Keratinocyte (primary cell): ENCODE results near the gene SLC27A2. TPM values are rescaled to one million over a fixed set of nuclear protein-coding genes. Genes with fewer than 3 reads are reported as not detected.

Experiments used
- DNase-seq: peaks from one replicate; pipeline ENCODE4 v3.0.0-alpha.2; 2011; ENCODE audit warnings: low read depth, missing footprints, low spot score
- FAIRE-seq: peaks from 2 replicates; lab custom pipeline; 2011; peaks lifted over from hg19 to GRCh38; lab: Jason Lieb, UNC
- H2AFZ ChIP-seq: 2 replicates; pipeline ENCODE4 v1.6.0; 2012; ENCODE audit warnings: low read length, control low read depth, inconsistent platforms; ENCODE audit not compliant: control insufficient read depth
- H3K27ac ChIP-seq: 2 replicates; pipeline ENCODE4 v1.5.1; 2011; ENCODE audit warnings: low read length; ENCODE audit not compliant: control insufficient read depth, insufficient read depth
- H3K27me3 ChIP-seq: 3 replicates; pipeline ENCODE4 v1.6.0; 2011; ENCODE audit warnings: low read length; ENCODE audit not compliant: control insufficient read depth, insufficient read depth; ENCODE audit errors: extremely low read depth
- H3K36me3 ChIP-seq, 2 experiments: 2 replicates in 1 of 2; 3 replicates in 1 of 2; pipeline ENCODE4 v1.5.1; 2011; ENCODE audit warnings: low read length in 2 of 2, mild to moderate bottlenecking in 1 of 2; ENCODE audit not compliant: control insufficient read depth in 2 of 2, insufficient read depth in 2 of 2; ENCODE audit errors: extremely low read depth in 1 of 2
- H3K4me1 ChIP-seq: 3 replicates; pipeline ENCODE4 v1.5.1; 2011; ENCODE audit warnings: low read length; ENCODE audit not compliant: control insufficient read depth, insufficient read depth; ENCODE audit errors: extremely low read depth
- H3K4me2 ChIP-seq: 3 replicates; pipeline ENCODE4 v1.6.0; 2011; ENCODE audit warnings: low read depth, low read length; ENCODE audit not compliant: control insufficient read depth, insufficient read depth; ENCODE audit errors: extremely low read depth
- H3K4me3 ChIP-seq, 3 experiments: fragments of 200-600 bp in 1 of 3; sonication (generic) in 1 of 3; 2 replicates in 2 of 3; 3 replicates in 1 of 3; pipeline ENCODE4 v1.5.1; 2011 to 2016; ENCODE audit warnings: low read length in 3 of 3, mild to moderate bottlenecking in 3 of 3, control low read depth in 2 of 3, inconsistent platforms in 1 of 3, low read depth in 1 of 3, mixed read lengths in 1 of 3, mixed run types in 1 of 3, moderate library complexity in 1 of 3; ENCODE audit not compliant: control insufficient read depth in 2 of 3, insufficient read depth in 2 of 3; ENCODE audit errors: extremely low read depth in 1 of 3
- H3K79me2 ChIP-seq: 2 replicates; pipeline ENCODE4 v1.6.0; 2012; ENCODE audit warnings: low read length; ENCODE audit not compliant: control insufficient read depth, insufficient read depth
- H3K9ac ChIP-seq: 3 replicates; pipeline ENCODE4 v1.6.0; 2011; ENCODE audit warnings: low read length; ENCODE audit not compliant: control insufficient read depth, insufficient read depth; ENCODE audit errors: extremely low read depth
- H3K9me1 ChIP-seq: 3 replicates; pipeline ENCODE4 v1.6.0; 2011; ENCODE audit warnings: low read length; ENCODE audit not compliant: control insufficient read depth, insufficient read depth; ENCODE audit errors: extremely low read depth
- H3K9me3 ChIP-seq: 2 replicates; pipeline ENCODE4 v1.5.1; 2012; ENCODE audit warnings: low read depth, low read length; ENCODE audit not compliant: control insufficient read depth
- H4K20me1 ChIP-seq: 3 replicates; pipeline ENCODE4 v1.6.0; 2011; ENCODE audit warnings: low read length; ENCODE audit not compliant: control insufficient read depth, insufficient read depth; ENCODE audit errors: extremely low read depth
- EZH2 ChIP-seq: IDR thresholded peaks from one replicate; pipeline ENCODE4 v1.6.1; 2012; ENCODE audit warnings: inconsistent platforms, mild to moderate bottlenecking, low read length, moderate library complexity
- dilution Hi-C: fragments of 300-500 bp; cut with MboI; formaldehyde crosslinking; loops from one replicate; pipeline ENCODE4 v1.7.0; 2020; ENCODE audit warnings: low sequenced_read_pairs; ENCODE audit not compliant: extremely low pct_ligation_motif_present
- polyA plus RNA-seq, 5 experiments: library from polyadenylated mRNA; depleted of rRNA in 3 of 5; stranded (reverse) in 3 of 5; stranded (forward) in 1 of 5; unstranded in 1 of 5; fragments of >200 nt; gene quantifications; 1 replicate in 1 of 5; 2 replicates in 3 of 5; 3 replicates in 1 of 5; pipeline versions ENCODE4 v1.2.1 to v1.2.3, GENCODE V29; 2011 to 2012; ENCODE audit warnings: missing spikeins in 2 of 5, low read depth in 1 of 5, low replicate concordance in 1 of 5
- TF ChIP-seq, protein P1 (sequence below), 3 experiments: IDR thresholded peaks in 1 of 3; conservative IDR thresholded peaks in 1 of 3; optimal IDR thresholded peaks in 1 of 3; 2 replicates in 2 of 3; 3 replicates in 1 of 3; pipeline versions ENCODE3 to v1.5.1; 2011; ENCODE audit warnings: low read length in 3 of 3, mild to moderate bottlenecking in 3 of 3, moderate library complexity in 2 of 3, control low read depth in 1 of 3, inconsistent platforms in 1 of 3; ENCODE audit not compliant: insufficient read depth in 2 of 3; ENCODE audit errors: extremely low read depth in 1 of 3

The SLC27A2 gene
- polyA plus RNA-seq, 1 donor (not counting 4 experiments of a cell fraction or from before 2014, with no cell fraction given), result 0.34 TPM

DNA sequence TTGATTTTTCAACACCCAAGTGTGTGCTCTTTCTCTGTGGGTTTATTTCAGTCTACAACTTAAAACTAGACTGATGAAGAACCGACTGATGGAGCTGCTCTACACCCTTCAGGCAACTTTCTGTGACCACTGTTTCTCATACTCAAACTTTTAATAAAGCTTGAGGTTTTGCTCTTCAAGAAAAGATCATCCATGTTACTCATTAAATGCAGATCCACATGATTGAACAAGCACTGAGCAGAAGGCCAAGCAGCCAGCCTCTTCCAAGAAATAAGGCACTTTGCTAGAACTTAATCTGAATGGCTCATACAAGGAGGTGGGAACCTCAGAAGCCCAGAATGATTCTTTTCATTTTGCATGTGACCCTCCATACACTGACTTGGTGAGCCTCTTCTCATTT lies 8.7 kb downstream of the SLC27A2 start:
- H3K9me1 ChIP-seq, result no peaks in the 10 kb centered on the region
- H4K20me1 ChIP-seq, result no peaks in the 10 kb centered on the region
- no peak overlapping the region for H3K9ac ChIP-seq
- DNase-seq (no peak), FAIRE-seq (no peak)
- no peak overlapping the region for H2AFZ ChIP-seq
- dilution Hi-C loops, result no loop called here
- H3K36me3 ChIP-seq, result no peaks in the 10 kb centered on the region
- no peaks in the 10 kb centered on the region for H3K79me2 ChIP-seq
- no peak overlapping the region for H3K4me2 ChIP-seq
- no peak overlapping the region for H3K4me3 ChIP-seq
- no peaks in the 10 kb centered on the region for H3K9me3 ChIP-seq
- no peak overlapping the region for H3K27ac ChIP-seq
- TF ChIP-seq EZH2, result no peak
- TF ChIP-seq, protein P1, sequence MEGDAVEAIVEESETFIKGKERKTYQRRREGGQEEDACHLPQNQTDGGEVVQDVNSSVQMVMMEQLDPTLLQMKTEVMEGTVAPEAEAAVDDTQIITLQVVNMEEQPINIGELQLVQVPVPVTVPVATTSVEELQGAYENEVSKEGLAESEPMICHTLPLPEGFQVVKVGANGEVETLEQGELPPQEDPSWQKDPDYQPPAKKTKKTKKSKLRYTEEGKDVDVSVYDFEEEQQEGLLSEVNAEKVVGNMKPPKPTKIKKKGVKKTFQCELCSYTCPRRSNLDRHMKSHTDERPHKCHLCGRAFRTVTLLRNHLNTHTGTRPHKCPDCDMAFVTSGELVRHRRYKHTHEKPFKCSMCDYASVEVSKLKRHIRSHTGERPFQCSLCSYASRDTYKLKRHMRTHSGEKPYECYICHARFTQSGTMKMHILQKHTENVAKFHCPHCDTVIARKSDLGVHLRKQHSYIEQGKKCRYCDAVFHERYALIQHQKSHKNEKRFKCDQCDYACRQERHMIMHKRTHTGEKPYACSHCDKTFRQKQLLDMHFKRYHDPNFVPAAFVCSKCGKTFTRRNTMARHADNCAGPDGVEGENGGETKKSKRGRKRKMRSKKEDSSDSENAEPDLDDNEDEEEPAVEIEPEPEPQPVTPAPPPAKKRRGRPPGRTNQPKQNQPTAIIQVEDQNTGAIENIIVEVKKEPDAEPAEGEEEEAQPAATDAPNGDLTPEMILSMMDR (optimal IDR thresholded peaks at IDR 0.05 in 1 of 3, IDR thresholded peaks at IDR 0.05 in 1 of 3, conservative IDR thresholded peaks at IDR 0.05 in 1 of 3; ENCODE audit: extremely low read depth in 1 of 3, insufficient read depth in 2 of 3, low read length in 3 of 3), result no peak
- no peaks in the 10 kb centered on the region for H3K27me3 ChIP-seq
- peaks cover 14% of the 10 kb centered on the region for H3K4me1 ChIP-seq

GRCh38 chr15:50192164-50192563 lies 10.2 kb downstream of the SLC27A2 start:
- Histone ChIP-seq H3K4me2 (no peak overlapping the region), H2AFZ (no peak overlapping the region), H3K79me2 (no peaks in the 10 kb centered on the region), H3K9ac (no peak overlapping the region), H3K27ac (no peak overlapping the region), H3K27me3 (no peaks in the 10 kb centered on the region), H3K4me1 (peaks cover 14% of the 10 kb centered on the region), H3K9me3 (no peaks in the 10 kb centered on the region), H3K36me3 (no peaks in the 10 kb centered on the region), H4K20me1 (no peaks in the 10 kb centered on the region), H3K4me3 (no peak overlapping the region), H3K9me1 (no peaks in the 10 kb centered on the region)
- FAIRE-seq (no peak), DNase-seq (no peak)
- dilution Hi-C loops, result no loop called here
- no peak for TF ChIP-seq EZH2
- TF ChIP-seq, protein P1 (optimal IDR thresholded peaks at IDR 0.05 in 1 of 3, IDR thresholded peaks at IDR 0.05 in 1 of 3, conservative IDR thresholded peaks at IDR 0.05 in 1 of 3; ENCODE audit: extremely low read depth in 1 of 3, insufficient read depth in 2 of 3, low read length in 3 of 3), result no peak
